HG02610 (cell line): Measurements from ENCODE around the gene RASGRP4.
"Not testable (repeated sequence)": the region's sequence is repeated elsewhere in the genome, so short reads cannot be mapped to it uniquely, and the experiment has no call there.

ENCODE experiments used
- ATAC-seq: cut with Tn5 transposase; IDR thresholded peaks from one replicate; pipeline ENCODE4 v1.9.1; 2021; ENCODE audit warnings: mild to moderate bottlenecking, moderate library complexity; ENCODE audit not compliant: unreplicated experiment

RASGRP4 gene

DNA sequence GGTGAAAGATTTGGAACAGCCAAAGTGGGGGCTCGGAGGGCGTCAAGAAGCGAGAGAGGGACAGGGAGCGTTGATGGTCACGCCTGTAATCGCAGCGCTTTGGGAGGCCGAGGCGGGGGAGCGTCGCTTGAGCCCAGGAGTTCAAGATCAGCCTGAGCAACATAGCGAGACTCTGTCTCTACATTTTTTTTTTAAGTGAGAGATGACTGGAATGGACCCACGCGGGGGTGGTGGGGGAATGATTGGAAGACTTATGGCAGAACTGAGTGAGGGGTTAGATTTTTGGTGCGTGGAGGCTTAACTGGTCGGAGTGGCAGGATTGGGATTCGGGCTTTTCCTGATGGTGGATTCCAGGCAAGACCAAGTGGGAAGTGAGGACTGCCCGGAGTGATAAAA lies 50.9 kb downstream of the RASGRP4 start:
- no peak for ATAC-seq

DNA sequence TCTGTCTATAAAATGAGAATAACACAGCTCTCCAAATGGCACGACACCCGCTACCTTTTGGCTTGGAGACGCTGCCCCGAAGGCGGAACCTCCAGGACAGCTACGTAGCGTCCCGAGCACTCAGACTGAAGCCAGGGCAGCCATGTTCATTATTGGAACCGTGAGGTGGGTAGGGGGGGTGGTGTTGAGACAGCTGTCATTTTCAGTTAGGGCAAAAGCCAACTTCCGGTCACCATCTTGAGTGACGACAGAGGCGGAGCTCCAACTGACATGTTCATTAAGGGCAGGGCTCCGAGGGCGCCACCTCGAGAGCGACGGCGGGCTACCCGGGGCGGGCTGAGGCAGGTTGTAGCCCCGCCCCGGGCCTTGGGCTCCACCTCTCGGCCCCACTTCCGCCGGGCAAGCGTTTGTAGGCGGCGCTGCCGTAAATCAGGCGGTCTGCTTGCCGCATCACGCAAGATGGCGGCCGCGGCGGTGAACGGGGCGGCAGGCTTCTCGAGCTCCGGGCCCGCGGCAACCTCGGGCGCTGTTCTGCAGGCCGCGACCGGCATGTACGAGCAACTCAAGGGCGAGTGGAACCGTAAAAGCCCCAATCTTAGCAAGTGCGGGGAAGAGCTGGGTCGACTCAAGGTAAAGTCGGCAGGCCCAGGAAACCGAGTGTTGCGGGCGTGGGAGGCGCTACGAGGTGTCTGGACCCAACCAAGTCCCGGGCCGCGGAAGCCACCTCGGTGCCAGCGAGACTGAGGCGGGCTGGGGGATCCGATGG lies 51.5 kb downstream of the RASGRP4 start, which contains the start of gene PSMD8:
Gene PSMD8, plus strand, starts transcription at position 240 of the 766 bp plus-strand sequence. Its CDS starts 31 bp downstream, at position 271.
- ATAC-seq = peak; percentile 93

DNA sequence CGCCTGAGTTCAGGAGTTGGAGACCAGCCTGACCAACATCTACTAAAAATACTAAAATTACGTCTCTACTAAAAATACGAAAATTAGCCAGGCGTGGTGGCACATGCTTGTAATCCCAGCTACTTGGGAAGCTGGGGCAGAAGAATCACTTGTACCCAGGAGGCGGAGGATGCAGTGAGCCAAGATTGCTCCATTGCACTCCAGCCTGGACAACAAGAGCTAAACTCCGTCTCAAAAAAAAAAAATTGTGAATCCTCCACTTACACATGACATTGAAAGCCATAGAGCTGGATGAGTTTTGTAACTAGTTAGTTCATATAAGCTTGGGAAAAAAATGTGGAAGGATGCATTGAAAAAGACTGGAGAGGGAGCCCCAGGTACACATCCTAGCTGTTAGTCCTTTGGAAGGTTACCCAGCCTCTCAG lies 52.1 kb downstream of the RASGRP4 start:
- no peak for ATAC-seq

DNA sequence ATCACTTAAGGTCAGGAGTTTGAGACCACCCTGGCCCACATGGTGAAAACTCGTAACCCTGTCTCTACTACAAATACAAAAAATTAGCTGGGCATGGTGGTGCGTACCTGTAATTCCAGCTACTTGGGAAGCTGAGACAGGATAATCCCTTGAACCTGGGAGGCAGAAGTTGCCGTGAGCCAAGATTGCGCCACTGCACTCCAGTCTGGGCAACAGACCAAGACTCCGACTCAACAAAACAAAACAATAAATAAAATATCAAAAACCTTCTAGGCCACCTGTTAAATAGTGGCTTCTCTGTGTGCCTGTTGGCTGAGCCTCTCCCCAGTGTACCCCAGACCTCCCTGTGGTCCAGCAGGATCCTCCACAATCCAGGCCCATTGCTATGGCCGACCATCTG lies 54.9 kb downstream of the RASGRP4 start:
- ATAC-seq = no peak

DNA sequence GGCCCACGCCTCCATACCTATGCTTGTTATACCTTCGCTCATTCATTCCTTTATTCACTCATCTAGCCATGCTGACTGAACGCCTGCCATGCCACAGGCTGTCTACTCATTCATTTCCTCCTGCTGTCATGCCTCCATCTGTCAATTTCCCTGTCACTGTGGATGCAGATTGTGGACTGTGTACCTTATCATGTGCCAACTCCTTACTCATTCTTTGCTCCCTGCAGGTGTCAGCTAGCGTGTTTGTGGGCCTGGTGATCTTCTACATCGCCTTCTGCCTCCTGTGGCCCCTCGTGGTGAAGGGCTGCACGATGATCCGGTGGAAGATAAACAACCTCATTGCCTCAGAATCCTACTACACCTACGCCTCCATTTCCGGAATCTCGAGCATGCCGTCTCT lies 55.7 kb downstream of the RASGRP4 start:
- ATAC-seq = no peak

DNA sequence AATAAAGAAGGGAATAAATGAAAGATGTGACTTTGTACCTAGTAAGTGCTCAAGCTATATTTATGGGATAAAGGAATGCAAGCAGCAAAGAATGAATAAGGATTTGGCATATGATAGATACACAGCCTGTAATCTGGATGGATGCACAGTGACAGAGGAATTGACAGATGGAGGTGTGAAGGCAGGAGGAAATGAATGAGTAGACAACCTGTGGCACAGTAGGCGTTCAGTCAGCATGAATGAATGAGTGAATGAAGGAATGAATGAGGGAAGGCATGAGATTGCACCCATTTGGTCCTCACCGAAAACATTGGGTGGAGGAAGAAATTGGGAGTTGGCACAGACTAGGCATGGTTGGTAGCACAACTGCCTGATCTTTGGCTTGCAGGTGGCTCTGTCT lies 56.4 kb downstream of the RASGRP4 start:
- ATAC-seq = no peak

DNA sequence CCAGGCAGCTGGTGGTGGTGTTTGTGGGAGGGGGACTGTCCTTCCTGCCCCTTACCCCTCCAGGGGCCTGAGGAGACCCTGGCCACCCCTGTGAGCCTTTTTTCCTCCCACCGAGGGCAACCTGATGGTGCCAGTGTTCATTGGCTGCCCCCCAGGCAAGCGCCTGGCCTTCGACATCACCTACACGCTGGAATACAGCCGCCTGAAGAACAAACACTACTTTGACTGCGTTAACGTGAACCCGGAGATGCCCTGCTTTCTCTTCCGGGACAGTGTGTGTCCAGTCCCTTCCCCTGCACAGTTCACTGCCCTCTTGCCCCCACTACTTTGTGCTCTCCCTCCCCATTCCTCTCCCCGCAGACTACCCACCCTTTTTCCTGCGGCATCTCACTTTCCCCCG lies 59.0 kb downstream of the RASGRP4 start:
- ATAC-seq = no peak

DNA sequence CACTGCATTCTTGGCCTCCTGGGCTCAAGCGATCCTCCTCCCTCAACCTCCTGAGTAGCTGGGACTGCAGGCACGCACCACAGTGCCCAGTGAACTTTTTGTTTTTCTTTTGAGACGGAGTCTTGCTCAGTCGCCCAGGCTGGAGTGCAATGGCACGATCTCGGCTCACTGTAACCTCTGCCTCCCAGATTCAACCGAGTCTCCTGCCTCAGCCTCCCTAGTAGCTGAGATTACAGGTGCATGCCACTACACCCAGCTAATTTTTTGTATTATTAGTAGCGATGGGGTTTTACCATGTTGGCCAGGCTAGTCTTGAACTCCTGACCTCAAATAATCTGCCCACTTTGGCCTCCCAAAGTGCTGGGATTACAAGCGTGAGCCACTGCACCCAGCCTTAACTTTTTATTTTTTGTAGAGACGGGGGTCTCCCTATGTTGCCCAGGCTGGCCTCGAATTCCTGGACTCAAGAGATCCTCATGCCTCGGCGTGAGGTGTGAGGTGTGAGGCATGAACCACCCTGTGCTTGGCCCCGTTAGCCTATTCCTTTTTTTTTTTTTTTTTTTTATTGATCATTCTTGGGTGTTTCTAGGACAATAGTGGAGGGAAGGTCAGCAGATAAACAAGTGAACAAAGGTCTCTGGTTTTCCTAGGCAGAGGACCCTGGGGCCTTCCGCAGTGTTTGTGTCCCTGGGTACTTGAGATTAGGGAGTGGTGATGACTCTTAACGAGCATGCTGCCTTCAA lies 62.9 kb downstream of the RASGRP4 start:
- not testable (repeated sequence) for ATAC-seq

DNA sequence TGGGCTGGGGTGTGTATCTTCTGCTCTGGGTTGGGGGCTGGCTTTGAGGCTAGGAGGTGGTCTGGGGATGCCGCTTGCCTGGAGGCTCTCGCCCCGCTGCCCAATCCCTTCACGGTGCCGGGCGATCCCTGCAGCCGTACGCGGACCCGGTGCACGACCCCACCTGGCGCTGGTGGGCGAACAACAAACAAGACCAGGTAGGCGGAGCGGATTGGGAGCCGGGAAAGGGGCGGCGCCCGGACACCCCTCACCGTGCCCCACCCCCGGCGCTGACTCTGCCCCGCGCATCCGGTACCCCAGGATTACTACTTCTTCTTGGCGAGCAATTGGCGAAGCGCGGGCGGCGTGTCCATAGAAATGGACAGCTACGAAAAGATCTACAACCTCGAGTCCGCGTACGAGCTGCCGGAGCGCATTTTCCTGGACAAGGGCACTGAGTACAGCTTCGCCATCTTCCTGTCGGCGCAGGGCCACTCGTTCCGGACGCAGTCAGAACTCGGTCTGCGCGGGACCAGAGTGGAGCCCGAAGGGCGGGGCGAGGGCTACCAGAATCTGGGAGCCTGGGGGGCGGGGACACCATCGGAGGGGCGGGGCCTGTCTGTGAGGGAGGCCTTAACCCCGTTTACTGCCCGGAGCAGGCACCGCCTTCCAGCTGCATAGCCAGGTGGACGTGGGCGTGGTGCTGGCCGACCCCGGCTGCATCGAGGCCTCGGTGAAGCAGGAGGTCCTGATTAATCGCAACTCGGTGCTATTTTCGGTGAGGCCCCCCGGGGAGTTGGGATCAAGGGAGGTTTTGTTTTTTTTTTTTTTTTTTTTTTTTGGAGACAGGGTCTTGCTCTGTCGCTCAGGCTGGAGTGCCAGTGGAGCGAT lies 63.7 kb downstream of the RASGRP4 start:
- ATAC-seq = no peak

DNA sequence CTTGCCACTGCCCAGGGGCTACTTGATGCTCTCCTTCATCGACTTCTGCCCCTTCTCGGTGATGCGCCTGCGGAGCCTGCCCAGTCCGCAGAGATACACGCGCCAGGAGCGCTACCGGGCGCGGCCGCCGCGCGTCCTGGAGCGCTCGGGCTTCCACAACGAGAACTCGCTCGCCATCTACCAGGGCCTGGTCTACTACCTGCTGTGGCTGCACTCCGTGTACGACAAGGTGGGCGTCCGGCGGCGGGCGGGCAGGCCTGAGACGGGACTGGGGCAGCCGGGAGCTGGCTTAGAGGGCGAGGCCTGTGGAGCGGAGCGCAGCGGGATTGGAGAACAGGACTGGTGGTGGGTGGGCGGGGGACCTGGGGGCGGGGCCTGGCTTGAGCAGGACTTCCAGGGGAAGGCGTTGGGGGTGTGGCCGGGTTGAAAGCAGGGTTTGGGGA lies 64.4 kb downstream of the RASGRP4 start:
- ATAC-seq = peak; percentile 46

DNA sequence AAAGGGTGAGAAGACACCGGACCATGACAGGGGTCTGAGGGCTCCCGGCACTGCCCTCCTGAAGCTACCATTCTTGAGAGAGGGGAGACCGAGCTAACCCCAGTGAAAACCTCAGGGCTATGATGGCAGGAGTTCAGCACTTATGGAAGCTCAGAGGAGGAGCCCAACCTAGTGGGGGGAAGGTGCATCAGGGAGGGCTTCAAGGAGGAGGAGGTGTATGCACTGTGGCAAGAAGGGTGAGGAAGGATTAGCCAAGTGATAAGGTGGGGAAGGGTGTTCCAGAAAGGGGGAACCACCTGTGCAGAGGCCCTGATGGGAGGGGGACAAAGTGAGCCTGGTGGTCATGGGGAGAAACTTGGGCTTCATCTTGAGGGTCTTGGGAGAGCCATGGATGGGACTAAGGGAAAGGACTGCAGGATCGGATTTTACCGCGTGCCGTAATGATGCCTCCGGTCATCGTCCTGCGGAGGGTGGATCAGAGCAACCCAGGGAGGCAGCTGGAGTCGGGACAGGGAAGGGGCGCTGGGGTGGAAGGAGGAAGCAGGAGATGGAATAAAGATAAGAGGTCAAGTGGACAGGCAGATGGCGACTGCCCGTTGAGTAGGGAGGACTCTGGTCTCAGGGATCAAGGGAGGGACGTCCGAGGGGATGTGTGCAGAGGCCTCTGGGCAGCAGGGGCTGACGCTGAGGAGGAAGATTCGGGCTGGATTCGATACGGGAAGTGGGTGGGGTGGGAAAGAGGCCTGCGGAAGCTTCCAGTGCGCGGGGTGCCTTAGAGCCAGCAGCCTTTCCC lies 65.0 kb downstream of the RASGRP4 start:
- no peak for ATAC-seq

DNA sequence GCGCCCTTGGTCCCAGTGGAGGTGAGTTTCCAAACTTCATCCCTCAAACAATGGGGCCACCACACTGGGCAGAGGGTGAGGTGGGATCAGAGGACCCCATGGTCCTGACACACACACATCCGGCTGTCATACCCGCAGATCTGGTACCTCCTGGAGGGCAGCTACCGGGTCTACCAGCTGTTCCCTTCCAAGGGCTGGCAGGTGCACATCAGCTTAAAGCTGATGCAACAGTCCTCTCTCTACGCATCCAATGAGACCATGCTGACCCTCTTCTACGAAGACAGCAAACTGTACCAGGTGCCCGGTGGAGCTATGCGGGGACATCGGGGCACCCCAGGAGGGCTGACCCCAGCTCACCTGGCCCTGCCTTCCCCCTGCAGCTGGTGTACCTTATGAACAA lies 65.7 kb downstream of the RASGRP4 start:
- ATAC-seq = no peak

DNA sequence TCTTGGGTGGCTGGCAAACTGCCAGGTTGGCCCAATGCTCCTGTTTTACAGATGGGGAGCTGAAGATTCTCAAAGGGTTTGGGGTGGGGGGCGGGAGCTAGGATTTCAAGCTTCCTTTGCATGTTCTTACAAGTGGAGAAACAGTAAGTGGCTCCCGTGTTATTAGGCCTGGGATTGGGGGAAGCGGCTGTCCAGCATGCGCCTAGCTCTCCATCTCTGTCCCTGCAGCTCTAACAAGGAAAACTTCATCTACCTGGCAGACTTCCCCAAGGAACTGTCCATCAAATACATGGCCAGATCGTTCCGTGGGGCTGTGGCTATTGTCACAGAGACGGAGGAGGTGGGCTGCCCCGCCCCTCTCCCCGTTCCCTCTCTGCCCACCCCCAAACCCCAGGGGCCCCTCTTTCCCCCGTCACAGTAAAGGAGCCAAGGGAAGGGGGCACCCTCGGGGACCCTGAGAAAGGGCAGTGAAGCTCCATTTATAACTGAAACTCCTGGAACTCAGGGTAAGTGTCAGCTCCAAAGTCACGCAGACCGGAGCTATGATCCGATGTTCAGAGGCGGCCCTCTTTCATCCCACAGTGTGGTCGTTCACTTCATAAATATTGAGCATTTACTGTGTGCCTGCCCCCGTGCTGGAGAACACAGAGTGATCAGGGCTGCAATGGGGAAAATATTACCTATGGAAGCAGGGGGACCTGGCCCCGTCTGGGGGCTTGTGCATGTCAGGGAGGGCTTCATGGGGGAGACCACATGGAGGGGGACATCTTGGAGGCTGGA lies 66.6 kb downstream of the RASGRP4 start:
- ATAC-seq = no peak
